Retinal pigment epithelial cell (primary cell): ENCODE results near the gene BICRA.

Experiments used
- DNase-seq: peaks from one replicate; pipeline ENCODE4 v3.0.0-alpha.2; 2010; ENCODE audit warnings: low read depth
- H3K4me3 ChIP-seq: 2 replicates; pipeline ENCODE4 v1.5.1; 2011; ENCODE audit warnings: mild to moderate bottlenecking, low read length, control low read depth, moderate library complexity
- CTCF ChIP-seq: conservative IDR thresholded peaks from 2 replicates; pipeline ENCODE4 v1.5.1; 2011; ENCODE audit warnings: low read depth, low read length, control low read depth, inconsistent platforms

BICRA gene

GRCh38 chr19:47652285-47652684 is 43.4 kb downstream of the BICRA start:
- TF ChIP-seq CTCF = no peak
- DNase-seq = no peak
- H3K4me3 ChIP-seq = no peak overlapping the region

GRCh38 chr19:47653856-47654255 is 44.9 kb downstream of the BICRA start:
- H3K4me3 ChIP-seq = no peak overlapping the region
- DNase-seq = no peak
- TF ChIP-seq CTCF = no peak

GRCh38 chr19:47657719-47658118 is 48.8 kb downstream of the BICRA start:
- no peak overlapping the region for H3K4me3 ChIP-seq
- TF ChIP-seq CTCF = no peak
- no peak for DNase-seq

- DNase-seq = no peak
- TF ChIP-seq CTCF = no peak
- no peak overlapping the region for H3K4me3 ChIP-seq
Observed at GRCh38 chr19:47658431-47659348, 49.8 kb downstream of the BICRA start.

GRCh38 chr19:47660435-47660832 is 51.5 kb downstream of the BICRA start:
- DNase-seq = no peak
- H3K4me3 ChIP-seq = no peak overlapping the region
- TF ChIP-seq CTCF = no peak

GRCh38 chr19:47661161-47661560 is 52.2 kb downstream of the BICRA start:
- no peak overlapping the region for H3K4me3 ChIP-seq
- DNase-seq = no peak
- no peak for TF ChIP-seq CTCF

GRCh38 chr19:47661611-47662010 is 52.7 kb downstream of the BICRA start:
- no peak for TF ChIP-seq CTCF
- no peak overlapping the region for H3K4me3 ChIP-seq
- DNase-seq = no peak
